HT-29 (cell line): ENCODE results near the gene RABL6. TPM values are rescaled to one million over a fixed set of nuclear protein-coding genes. Genes with fewer than 3 reads are reported as not detected.
"Not testable (repeated sequence)": the region's sequence is repeated elsewhere in the genome, so short reads cannot be mapped to it uniquely, and the experiment has no call there.

Experiments used
- DNase-seq: peaks from one replicate; pipeline ENCODE4 v3.0.0-alpha.2; 2015; ENCODE audit warnings: low spot score
- total RNA-seq: library from RNA; depleted of rRNA; stranded (reverse); fragments of >200 nt; shearing (Covaris generic); gene quantifications from 2 replicates; pipeline ENCODE4 v1.2.3, GENCODE V29; 2014

Gene RABL6
- total RNA-seq, 1 experiment from 2014 or later = 247 TPM

- DNase-seq = no peak
These were observed 13.4 kb downstream of the RABL6 start for GRCh38 chr9:136820971-136821825.

GRCh38 chr9:136821826-136822544 is 14.2 kb downstream of the RABL6 start:
- no peak for DNase-seq

- no peak for DNase-seq
These were observed 15.6 kb downstream of the RABL6 start for GRCh38 chr9:136823136-136824046.

GRCh38 chr9:136824496-136825225 is 16.9 kb downstream of the RABL6 start:
- no peak for DNase-seq

- DNase-seq = no peak
These were observed 17.8 kb downstream of the RABL6 start for GRCh38 chr9:136825295-136826187.

GRCh38 chr9:136826188-136826541 is 18.4 kb downstream of the RABL6 start:
- no peak for DNase-seq

- DNase-seq = no peak
These were observed 19.2 kb downstream of the RABL6 start for GRCh38 chr9:136826703-136827582.

GRCh38 chr9:136827794-136828473 is 20.2 kb downstream of the RABL6 start:
- DNase-seq = no peak

GRCh38 chr9:136828474-136829140 is 20.9 kb downstream of the RABL6 start:
- DNase-seq = no peak

GRCh38 chr9:136829412-136829811 is 21.7 kb downstream of the RABL6 start:
- DNase-seq = no peak

- no peak for DNase-seq
These were observed 22.5 kb downstream of the RABL6 start for GRCh38 chr9:136829981-136830885.

GRCh38 chr9:136831002-136831719 is 23.4 kb downstream of the RABL6 start:
- no peak for DNase-seq

GRCh38 chr9:136831720-136832104 is 24.0 kb downstream of the RABL6 start:
- no peak for DNase-seq

GRCh38 chr9:136832581-136832980 is 24.8 kb downstream of the RABL6 start:
- no peak for DNase-seq

- DNase-seq = not testable (repeated sequence)
These were observed 25.8 kb downstream of the RABL6 start for GRCh38 chr9:136833381-136834048.
